RWPE1 (cell line): Measurements from ENCODE around the gene MAP4.
"Not testable (repeated sequence)": the region's sequence is repeated elsewhere in the genome, so short reads cannot be mapped to it uniquely, and the experiment has no call there.

Experiments used
- CTCF ChIA-PET: fragments of 350-600 bp; sonication (Branson Sonifier 250); formaldehyde crosslinking; extraction: SDS; loops from one replicate; lab custom pipeline; 2021; lab: Yijun Ruan, JAX
- POLR2A ChIA-PET: fragments of 400-600 bp; formaldehyde crosslinking; extraction: SDS; loops from one replicate; lab custom pipeline; 2020; ENCODE audit warnings: antibody characterized with exemption; ENCODE audit not compliant: low non-redundant PET; lab: Yijun Ruan, JAX
- DNase-seq: peaks from one replicate; pipeline ENCODE4 v3.0.0; 2012; ENCODE audit warnings: low spot score
- H3K27ac ChIP-seq: fragments of 450-650 bp; 2 replicates; pipeline ENCODE4 v1.5.1; 2017
- CTCF ChIP-seq: fragments of 450-650 bp; conservative IDR thresholded peaks from 2 replicates; pipeline ENCODE4 v1.5.1; 2017; ENCODE audit warnings: low read depth, mild to moderate bottlenecking

The MAP4 gene, protein sequence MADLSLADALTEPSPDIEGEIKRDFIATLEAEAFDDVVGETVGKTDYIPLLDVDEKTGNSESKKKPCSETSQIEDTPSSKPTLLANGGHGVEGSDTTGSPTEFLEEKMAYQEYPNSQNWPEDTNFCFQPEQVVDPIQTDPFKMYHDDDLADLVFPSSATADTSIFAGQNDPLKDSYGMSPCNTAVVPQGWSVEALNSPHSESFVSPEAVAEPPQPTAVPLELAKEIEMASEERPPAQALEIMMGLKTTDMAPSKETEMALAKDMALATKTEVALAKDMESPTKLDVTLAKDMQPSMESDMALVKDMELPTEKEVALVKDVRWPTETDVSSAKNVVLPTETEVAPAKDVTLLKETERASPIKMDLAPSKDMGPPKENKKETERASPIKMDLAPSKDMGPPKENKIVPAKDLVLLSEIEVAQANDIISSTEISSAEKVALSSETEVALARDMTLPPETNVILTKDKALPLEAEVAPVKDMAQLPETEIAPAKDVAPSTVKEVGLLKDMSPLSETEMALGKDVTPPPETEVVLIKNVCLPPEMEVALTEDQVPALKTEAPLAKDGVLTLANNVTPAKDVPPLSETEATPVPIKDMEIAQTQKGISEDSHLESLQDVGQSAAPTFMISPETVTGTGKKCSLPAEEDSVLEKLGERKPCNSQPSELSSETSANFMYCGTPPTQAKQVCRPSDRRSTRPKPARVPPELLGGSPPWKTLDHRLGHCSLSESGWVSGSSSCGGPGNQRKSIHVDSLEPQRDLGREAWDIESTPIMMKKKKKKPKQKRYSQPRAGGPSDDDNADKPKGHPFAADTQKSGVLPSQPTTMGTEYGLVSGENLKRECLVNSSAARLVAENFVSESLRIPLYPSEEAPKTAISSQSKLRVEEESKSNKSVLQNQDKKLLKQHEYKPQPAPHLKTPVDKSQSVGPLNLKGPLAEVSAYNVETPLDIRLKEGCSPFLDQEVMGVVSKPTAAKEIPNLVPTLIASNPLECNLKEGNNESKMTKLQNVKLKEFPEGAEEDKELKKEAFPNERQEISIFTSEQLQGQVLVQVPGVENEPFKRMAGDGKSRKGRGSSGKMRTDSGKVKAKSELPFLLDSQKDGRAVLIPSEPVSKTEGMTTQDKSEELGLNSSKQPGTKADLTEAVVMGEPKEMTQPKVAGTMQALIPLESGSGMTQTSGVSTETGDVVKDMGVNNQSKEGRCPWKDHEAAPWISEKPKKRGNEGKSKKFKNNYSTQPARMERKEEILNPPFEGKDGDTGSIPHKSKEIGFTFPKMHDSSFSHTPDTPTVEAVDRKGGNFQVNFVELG (N-terminal part only)

DNA sequence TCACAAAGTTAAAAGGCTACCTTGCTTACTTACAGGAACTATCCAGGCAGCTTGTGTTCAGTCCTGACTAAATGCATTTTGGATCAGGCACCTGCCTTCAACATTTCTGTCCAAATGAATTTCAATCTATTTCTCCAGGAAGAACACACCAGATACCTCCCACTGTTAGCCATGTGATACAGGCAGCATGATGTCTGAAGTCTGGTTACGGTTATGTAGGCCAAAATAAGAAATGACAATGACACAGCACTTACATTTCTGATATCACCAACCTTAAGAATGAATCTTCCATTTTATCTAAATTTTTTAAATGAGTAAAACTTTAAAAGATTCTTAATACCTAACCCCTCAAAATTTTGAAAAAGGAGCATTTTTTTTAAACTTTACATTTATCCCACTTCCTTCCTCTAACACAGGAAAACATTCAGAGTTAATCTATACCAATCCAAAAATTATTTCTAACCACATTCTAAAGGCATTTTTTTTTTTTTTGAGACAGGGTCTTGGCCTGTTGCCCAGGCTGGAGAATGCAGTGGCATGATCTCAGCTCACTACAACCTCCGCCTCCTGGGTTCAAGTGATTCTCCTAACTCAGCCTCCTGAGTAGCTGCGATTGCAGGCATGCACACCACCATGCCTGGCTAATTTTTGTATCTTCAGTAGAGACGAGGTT is at the start of gene MAP4:
Gene MAP4, minus strand, starts transcription at position 116 of the 673 bp plus-strand sequence. CDS start 17,556 bp downstream, outside the sequence.
- H3K27ac ChIP-seq, result peak within 1 kb of the TSS; percentile 31; the same call in 1 of the 2 replicates
- ChIA-PET CTCF (interaction anchor here (0.6 kb wide), 1 partner anchor 27 kb away, joined by 4 read pairs; no protein-coding TSS in a partner anchor), POLR2A (no interaction called here)
- DNase-seq, result no peak
- no peak for TF ChIP-seq CTCF

DNA sequence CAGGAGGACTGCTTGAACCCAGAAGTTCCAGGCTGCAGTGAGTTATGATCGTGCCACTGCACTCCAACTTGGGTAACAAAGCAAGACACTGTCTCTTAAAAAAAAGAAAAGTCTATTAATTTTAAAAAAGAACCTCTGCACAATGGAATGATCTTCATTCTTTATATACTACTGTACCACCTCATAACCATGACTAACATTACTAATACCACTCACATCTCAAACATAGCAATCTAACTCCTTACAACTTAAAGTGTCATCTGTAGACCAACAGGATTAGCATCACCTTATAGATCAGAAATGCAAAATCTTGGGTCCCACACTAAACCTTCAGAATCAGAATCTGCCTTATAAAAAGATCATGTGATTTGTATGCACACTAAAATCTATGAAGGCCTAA is 48.8 kb upstream of the MAP4 start:
- ChIA-PET POLR2A (no interaction called here), CTCF (no interaction called here)
- H3K27ac ChIP-seq, result no peak overlapping the region

GRCh38 chr3:48064292-48064829 is 48.1 kb upstream of the MAP4 start:
- no peak overlapping the region for H3K27ac ChIP-seq
- no peak for DNase-seq
- POLR2A ChIA-PET, result no interaction called here
- CTCF ChIA-PET, result no interaction called here
- no peak for TF ChIP-seq CTCF

More for the DNA sequence above, 48.8 kb upstream of the MAP4 start:
- no peak for DNase-seq
- no peak for TF ChIP-seq CTCF

- POLR2A ChIA-PET, DNase-seq, CTCF ChIA-PET, H3K27ac ChIP-seq: not testable (repeated sequence)
Observed at GRCh38 chr3:48061586-48061985, 45.4 kb upstream of the MAP4 start.

- TF ChIP-seq CTCF, result no peak
Observed at GRCh38 chr3:48058091-48058490, 41.9 kb upstream of the MAP4 start.

GRCh38 chr3:48057521-48057920 is 41.3 kb upstream of the MAP4 start:
- TF ChIP-seq CTCF, result no peak
- ChIA-PET POLR2A (no interaction called here), CTCF (no interaction called here)
- no peak overlapping the region for H3K27ac ChIP-seq
- no peak for DNase-seq

More at GRCh38 chr3:48058091-48058490, 41.9 kb upstream of the MAP4 start:
- CTCF ChIA-PET, result no interaction called here
- no peak overlapping the region for H3K27ac ChIP-seq
- DNase-seq, result no peak
- POLR2A ChIA-PET, result no interaction called here
